GM12891 (cell line): ENCODE results near the gene ZSCAN29.

ENCODE experiments used
- POLR2A ChIP-seq: IDR thresholded peaks from 2 replicates; pipeline ENCODE4 v1.6.1; 2011; ENCODE audit warnings: low read depth, low read length, control low read depth
- POLR2AphosphoS5 ChIP-seq: IDR thresholded peaks from 2 replicates; pipeline ENCODE4 v1.6.1; 2011; ENCODE audit warnings: low read depth, low read length, control low read depth
- POU2F2 ChIP-seq: IDR thresholded peaks from 2 replicates; pipeline ENCODE4 v1.6.1; 2011; ENCODE audit warnings: low read depth, mild to moderate bottlenecking, control low read depth, low read length, moderate library complexity
- TAF1 ChIP-seq: IDR thresholded peaks from 2 replicates; pipeline ENCODE4 v1.6.1; 2011; ENCODE audit warnings: low read depth, low read length, control low read depth

- TF ChIP-seq POLR2A (no peak), POU2F2 (no peak), POLR2AphosphoS5 (no peak), TAF1 (no peak)
Measured at GRCh38 chr15:43412096-43412495, 41.3 kb upstream of the ZSCAN29 start.
